ENCODE results near the gene IRX6. TPM values are rescaled to one million over a fixed set of nuclear protein-coding genes. Genes with fewer than 3 reads are reported as not detected.

Gene IRX6
- total RNA-seq, 1 experiment from 2014 or later, result not detected

GRCh38 chr16:55379371-55379770 lies 55.4 kb downstream of the IRX6 start:
- TF ChIP-seq CTCF (conservative IDR thresholded peaks at IDR 0.05) (no peak), EZH2 (IDR thresholded peaks at IDR 0.05; ENCODE audit: low read depth) (no peak)
- Histone ChIP-seq H3F3A (ENCODE audit: insufficient read depth, low read depth) (no peaks in the 10 kb centered on the region), H3K4me3 (no peak overlapping the region), H4K20me1 (ENCODE audit: insufficient read depth) (no peaks in the 10 kb centered on the region), H3K4me1 (replicated peaks; ENCODE audit: insufficient read depth) (no peaks in the 10 kb centered on the region), H2AFZ (no peak overlapping the region), H3K27ac (no peak overlapping the region), H3K4me2 (no peak overlapping the region), H3K36me3 (ENCODE audit: low read depth) (no peaks in the 10 kb centered on the region), H3K9me3 (ENCODE audit: insufficient read depth, low read depth) (no peaks in the 10 kb centered on the region), H3K79me2 (ENCODE audit: low read depth) (no peaks in the 10 kb centered on the region), H3K27me3 (ENCODE audit: insufficient read depth, low read depth) (no peaks in the 10 kb centered on the region), H3K9me2 (ENCODE audit: insufficient read depth) (no peaks in the 10 kb centered on the region)
- no TSS peak for BruUV-seq (replicated peaks)
- DNase-seq, result no peak
- CTCF ChIA-PET, result no interaction called here
- intact Hi-C loops (cut with micrococcal nuclease; ENCODE audit: unreplicated experiment), result no loop called here
- POLR2A ChIA-PET (ENCODE audit: unreplicated experiment), result no interaction called here

GRCh38 chr16:55379876-55380390 lies 55.9 kb downstream of the IRX6 start:
- intact Hi-C loops (cut with micrococcal nuclease; ENCODE audit: unreplicated experiment), result no loop called here
- ChIA-PET CTCF (no interaction called here), POLR2A (ENCODE audit: unreplicated experiment) (no interaction called here)
- DNase-seq, result no peak
- H3K9me3 ChIP-seq (ENCODE audit: insufficient read depth, low read depth), result no peaks in the 10 kb centered on the region
- H3K4me3 ChIP-seq, result no peak overlapping the region
- no peaks in the 10 kb centered on the region for H3F3A ChIP-seq (ENCODE audit: insufficient read depth, low read depth)
- no peak overlapping the region for H2AFZ ChIP-seq
- no TSS peak for BruUV-seq (replicated peaks)
- H3K9me2 ChIP-seq (ENCODE audit: insufficient read depth), result no peaks in the 10 kb centered on the region
- no peaks in the 10 kb centered on the region for H3K79me2 ChIP-seq (ENCODE audit: low read depth)
- no peaks in the 10 kb centered on the region for H4K20me1 ChIP-seq (ENCODE audit: insufficient read depth)
- no peaks in the 10 kb centered on the region for H3K27me3 ChIP-seq (ENCODE audit: insufficient read depth, low read depth)
- no peak overlapping the region for H3K4me2 ChIP-seq
- TF ChIP-seq CTCF (conservative IDR thresholded peaks at IDR 0.05), result no peak
- no peak for TF ChIP-seq EZH2 (IDR thresholded peaks at IDR 0.05; ENCODE audit: low read depth)
- H3K27ac ChIP-seq, result no peak overlapping the region
- H3K4me1 ChIP-seq (replicated peaks; ENCODE audit: insufficient read depth), result no peaks in the 10 kb centered on the region
- no peaks in the 10 kb centered on the region for H3K36me3 ChIP-seq (ENCODE audit: low read depth)

Other genes starting within 250 kb of the IRX6 start
- 0.50 and 1.6 TPM in 2 replicates for gene MMP2, start 155.0 kb downstream of the IRX6 start, total RNA-seq (2021)
- gene LPCAT2, start 184.9 kb downstream of the IRX6 start, total RNA-seq (2021), result 87.7 and 92.6 TPM in 2 replicates
- 1.8 and 2.1 TPM in 2 replicates for gene CAPNS2, start 242.5 kb downstream of the IRX6 start, total RNA-seq (2021)

Data from PC-9 (cell line).